K562 (cell line): Measurements from ENCODE around the gene CTSL. TPM values are rescaled to one million over a fixed set of nuclear protein-coding genes. Genes with fewer than 3 reads are reported as not detected.
A peak's percentile ranks its signal among the peaks of the same experiment; 100 is the strongest.

Source experiments
- BACH1 ChIP-seq: fragments of 200-800 bp; sonication (Bioruptor generic); IDR thresholded peaks from 2 replicates; pipeline ENCODE4 v1.6.1; 2016; ENCODE audit warnings: missing genetic modification characterization, missing compliant biosample characterization
- C11orf30 ChIP-seq: fragments of 450-650 bp; IDR thresholded peaks from 2 replicates; pipeline ENCODE4 v1.6.1; 2016; ENCODE audit warnings: low read depth, mild to moderate bottlenecking
- CBFA2T2 ChIP-seq: fragments of 450-650 bp; conservative IDR thresholded peaks from 2 replicates; pipeline ENCODE4 v1.6.1; 2017; ENCODE audit warnings: mild to moderate bottlenecking
- ELF1 ChIP-seq: fragments of 200-800 bp; sonication (Bioruptor generic); IDR thresholded peaks from 2 replicates; pipeline ENCODE4 v1.6.1; 2016; ENCODE audit warnings: missing genetic modification characterization, missing compliant biosample characterization
- ELF4 ChIP-seq: fragments of 450-650 bp; formaldehyde crosslinking; IDR thresholded peaks from 2 replicates; pipeline ENCODE4 v1.4.0; 2022; ENCODE audit warnings: missing genetic modification characterization
- EP400 ChIP-seq: fragments of 450-650 bp; IDR thresholded peaks from 2 replicates; pipeline ENCODE4 v1.6.1; 2017; ENCODE audit warnings: antibody characterized with exemption, mild to moderate bottlenecking, moderate library complexity
- GATAD2A ChIP-seq: fragments of 450-650 bp; IDR thresholded peaks from 2 replicates; pipeline ENCODE4 v1.6.1; 2017
- HDAC6 ChIP-seq: IDR thresholded peaks from 2 replicates; pipeline ENCODE4 v1.6.1; 2012; ENCODE audit warnings: low read depth, mild to moderate bottlenecking, control low read depth, inconsistent platforms, low read length, moderate library complexity
- JUN ChIP-seq, 2 experiments: sonication (generic) in 1 of 2; formaldehyde crosslinking in 1 of 2; IDR thresholded peaks; 2 replicates each; pipeline versions ENCODE4 v1.6.1 to v1.8.0; 2012 to 2022; ENCODE audit warnings: borderline replicate concordance in 2 of 2, mild to moderate bottlenecking in 2 of 2, improper control_type of control experiment in 1 of 2, low read depth in 1 of 2, low read length in 1 of 2, missing genetic modification reagents in 1 of 2
- JUND ChIP-seq, 2 experiments: IDR thresholded peaks; 2 replicates in 1 of 2; 3 replicates in 1 of 2; pipeline ENCODE4 v1.6.1; 2011; ENCODE audit warnings: borderline replicate concordance in 2 of 2, low read depth in 2 of 2, low read length in 2 of 2, improper control_type of control experiment in 1 of 2, missing biosample characterization in 1 of 2, missing genetic modification characterization in 1 of 2, missing genetic modification reagents in 1 of 2
- LCOR ChIP-seq: sonication (generic); formaldehyde crosslinking; IDR thresholded peaks from 2 replicates; pipeline ENCODE4 v1.8.0; 2022; ENCODE audit warnings: mild to moderate bottlenecking, missing genetic modification reagents
- MEIS2 ChIP-seq: fragments of 450-650 bp; IDR thresholded peaks from 2 replicates; pipeline ENCODE4 v1.6.1; 2014; ENCODE audit warnings: mild to moderate bottlenecking; ENCODE audit not compliant: partially characterized antibody
- NR2C1 ChIP-seq, 2 experiments: fragments of 450-650 bp; IDR thresholded peaks; 2 replicates each; pipeline ENCODE4 v1.6.1; 2017; ENCODE audit warnings: mild to moderate bottlenecking in 2 of 2, antibody characterized with exemption in 1 of 2, inconsistent platforms in 1 of 2, missing compliant biosample characterization in 1 of 2, missing genetic modification characterization in 1 of 2
- POLR2B ChIP-seq: fragments of 450-650 bp; IDR thresholded peaks from 2 replicates; pipeline ENCODE4 v1.6.1; 2018; ENCODE audit warnings: low read depth; ENCODE audit not compliant: partially characterized antibody
- SREBF2 ChIP-seq: sonication (generic); formaldehyde crosslinking; IDR thresholded peaks from 2 replicates; pipeline ENCODE4 v1.4.0; 2020; ENCODE audit warnings: mild to moderate bottlenecking, missing genetic modification reagents
- STAG1 ChIP-seq: sonication (generic); formaldehyde crosslinking; IDR thresholded peaks from 2 replicates; pipeline ENCODE4 v1.5.0; 2020; ENCODE audit warnings: missing genetic modification reagents, borderline replicate concordance
- ZNF589 ChIP-seq: fragments of 200-800 bp; sonication (Bioruptor generic); IDR thresholded peaks from 2 replicates; pipeline ENCODE4 v1.6.1; 2016; ENCODE audit warnings: low read depth, missing genetic modification characterization, missing compliant biosample characterization
- polyA plus RNA-seq, 8 experiments: library from polyadenylated mRNA; depleted of rRNA in 4 of 8; stranded (reverse) in 5 of 8; unstranded in 3 of 8; fragments of >200 nt; fragmentation: Nextera tagmentation in 2 of 8; fragmentation: Illumina TruSeq in 1 of 8; extraction: Ambion mirVana in 2 of 8; extraction: Trizol in 1 of 8; gene quantifications; 2 replicates each; pipeline versions ENCODE4 v1.2.1 to v1.2.3, GENCODE V29; 2011 to 2014; ENCODE audit warnings: inconsistent platforms in 1 of 8, missing spikeins in 1 of 8
- total RNA-seq, 7 experiments: library from RNA; depleted of rRNA in 6 of 7; stranded (reverse); fragments of >200 nt in 6 of 7; fragmentation: Illumina TruSeq in 2 of 7; extraction: Trizol in 2 of 7; gene quantifications; 2 replicates each; pipeline versions ENCODE4 v1.2.1 to v1.2.3, GENCODE V29; 2011 to 2021; ENCODE audit warnings: low replicate concordance in 1 of 7
- TF ChIP-seq, protein P1 (sequence below), 2 experiments: IDR thresholded peaks in 1 of 2; conservative IDR thresholded peaks in 1 of 2; 2 replicates each; pipeline ENCODE4 v1.6.1; 2016; ENCODE audit warnings: low read depth in 2 of 2, mild to moderate bottlenecking in 1 of 2, missing compliant biosample characterization in 1 of 2, missing genetic modification characterization in 1 of 2, moderate library complexity in 1 of 2
- TF ChIP-seq, protein P2 (sequence below), 3 experiments: fragments of 200-800 bp in 1 of 3; fragments of 250-450 bp in 1 of 3; fragments of 450-650 bp in 1 of 3; sonication (Bioruptor Pico) in 1 of 3; sonication (Bioruptor generic) in 1 of 3; formaldehyde crosslinking in 1 of 3; IDR thresholded peaks; 2 replicates each; pipeline versions ENCODE4 v1.6.1 to v1.8.0; 2016 to 2022; ENCODE audit warnings: mild to moderate bottlenecking in 2 of 3, missing genetic modification characterization in 2 of 3, missing compliant biosample characterization in 1 of 3, moderate library complexity in 1 of 3

The CTSL gene
- total and polyA plus RNA-seq, 9 of the 15 experiments (the other 6 are each of a cell fraction or from before 2014, with no cell fraction given), result 55.9 to 165 (median 93.7) TPM

DNA sequence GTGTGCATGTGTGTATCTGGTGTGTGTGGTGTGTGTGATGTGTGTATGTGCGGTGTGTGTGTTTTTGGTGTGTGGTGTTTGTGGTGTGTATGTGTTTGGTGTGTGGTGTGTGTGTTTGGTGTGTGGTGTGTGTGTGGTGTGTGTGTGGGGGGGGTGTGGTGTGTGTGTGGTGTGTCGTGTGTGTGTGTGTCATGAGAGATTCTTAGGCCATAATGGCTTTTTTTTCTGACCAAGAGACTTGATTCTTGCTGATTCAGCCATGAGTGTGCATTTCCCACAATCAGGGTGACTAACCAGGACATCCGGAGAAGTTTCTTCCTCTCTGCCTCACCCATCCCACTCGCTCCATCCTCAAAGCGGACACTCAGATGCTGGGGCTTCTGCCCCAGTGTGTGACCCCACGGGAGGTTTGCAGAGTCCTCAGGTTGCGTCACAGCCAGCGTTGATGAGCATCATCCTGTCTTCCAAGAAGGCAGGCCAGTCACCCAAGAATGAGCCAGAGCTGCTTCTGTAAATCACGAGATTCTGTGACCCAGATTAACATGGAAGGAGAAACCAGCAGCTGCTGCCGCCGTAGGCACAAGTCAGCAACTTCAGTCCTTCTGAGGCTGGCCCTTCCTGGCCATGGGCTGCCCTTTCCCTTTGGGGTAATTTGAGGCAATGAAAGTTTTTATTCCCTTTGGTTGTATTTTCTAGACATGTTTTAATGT is 12.5 kb upstream of the CTSL start (continued):
- TF ChIP-seq, protein P1, sequence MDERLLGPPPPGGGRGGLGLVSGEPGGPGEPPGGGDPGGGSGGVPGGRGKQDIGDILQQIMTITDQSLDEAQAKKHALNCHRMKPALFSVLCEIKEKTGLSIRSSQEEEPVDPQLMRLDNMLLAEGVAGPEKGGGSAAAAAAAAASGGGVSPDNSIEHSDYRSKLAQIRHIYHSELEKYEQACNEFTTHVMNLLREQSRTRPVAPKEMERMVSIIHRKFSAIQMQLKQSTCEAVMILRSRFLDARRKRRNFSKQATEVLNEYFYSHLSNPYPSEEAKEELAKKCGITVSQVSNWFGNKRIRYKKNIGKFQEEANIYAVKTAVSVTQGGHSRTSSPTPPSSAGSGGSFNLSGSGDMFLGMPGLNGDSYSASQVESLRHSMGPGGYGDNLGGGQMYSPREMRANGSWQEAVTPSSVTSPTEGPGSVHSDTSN (CRISPR knock-in tag; IDR thresholded peaks at IDR 0.05; ENCODE audit: low read depth), result no peak
- TF ChIP-seq, protein P1 (tag; conservative IDR thresholded peaks at IDR 0.05; ENCODE audit: low read depth), result peak; percentile 48; the same call in 1 of the 2 replicates
- TF ChIP-seq NR2C1 (IDR thresholded peaks at IDR 0.05), result no peak
- TF ChIP-seq NR2C1 (tag; IDR thresholded peaks at IDR 0.05), result peak; percentile 74
- TF ChIP-seq LCOR (CRISPR knock-in tag), result 0 out of 2 replicates have a peak, but pooled peaks have one; percentile 24
- peak; percentile 29 for TF ChIP-seq CBFA2T2
- TF ChIP-seq GATAD2A, result 0 out of 2 replicates have a peak, but pooled peaks have one; percentile 34
- TF ChIP-seq HDAC6, result 0 out of 2 replicates have a peak, but pooled peaks have one; percentile 40
- TF ChIP-seq ELF4 (CRISPR knock-in tag), result peak; percentile 61; the same call in 1 of the 2 replicates
- TF ChIP-seq JUN (IDR thresholded peaks at IDR 0.05; ENCODE audit: borderline replicate concordance, low read depth, low read length), result peak; percentile 88
- TF ChIP-seq JUN (CRISPR knock-in tag; IDR thresholded peaks at IDR 0.05; ENCODE audit: borderline replicate concordance), result no peak
- TF ChIP-seq ZNF589 (CRISPR knock-in tag), result peak; percentile 89; the same call in 1 of the 2 replicates
- TF ChIP-seq JUND (IDR thresholded peaks at IDR 0.05; ENCODE audit: borderline replicate concordance, low read depth, low read length), result peak; percentile 94
- peak; percentile 89; the same call in 2 of the 3 replicates for TF ChIP-seq JUND (tag; IDR thresholded peaks at IDR 0.05; ENCODE audit: borderline replicate concordance, low read depth, low read length)
- peak; percentile 46 for TF ChIP-seq POLR2B
- TF ChIP-seq C11orf30, result peak; percentile 100
- peak; percentile 99 for TF ChIP-seq BACH1 (tag)
- TF ChIP-seq EP400, result peak; percentile 68; the same call in 1 of the 2 replicates
- TF ChIP-seq STAG1, result no peak
- no peak for TF ChIP-seq SREBF2 (CRISPR knock-in tag)
- TF ChIP-seq ELF1 (tag), result peak; percentile 67
- TF ChIP-seq, protein P2, sequence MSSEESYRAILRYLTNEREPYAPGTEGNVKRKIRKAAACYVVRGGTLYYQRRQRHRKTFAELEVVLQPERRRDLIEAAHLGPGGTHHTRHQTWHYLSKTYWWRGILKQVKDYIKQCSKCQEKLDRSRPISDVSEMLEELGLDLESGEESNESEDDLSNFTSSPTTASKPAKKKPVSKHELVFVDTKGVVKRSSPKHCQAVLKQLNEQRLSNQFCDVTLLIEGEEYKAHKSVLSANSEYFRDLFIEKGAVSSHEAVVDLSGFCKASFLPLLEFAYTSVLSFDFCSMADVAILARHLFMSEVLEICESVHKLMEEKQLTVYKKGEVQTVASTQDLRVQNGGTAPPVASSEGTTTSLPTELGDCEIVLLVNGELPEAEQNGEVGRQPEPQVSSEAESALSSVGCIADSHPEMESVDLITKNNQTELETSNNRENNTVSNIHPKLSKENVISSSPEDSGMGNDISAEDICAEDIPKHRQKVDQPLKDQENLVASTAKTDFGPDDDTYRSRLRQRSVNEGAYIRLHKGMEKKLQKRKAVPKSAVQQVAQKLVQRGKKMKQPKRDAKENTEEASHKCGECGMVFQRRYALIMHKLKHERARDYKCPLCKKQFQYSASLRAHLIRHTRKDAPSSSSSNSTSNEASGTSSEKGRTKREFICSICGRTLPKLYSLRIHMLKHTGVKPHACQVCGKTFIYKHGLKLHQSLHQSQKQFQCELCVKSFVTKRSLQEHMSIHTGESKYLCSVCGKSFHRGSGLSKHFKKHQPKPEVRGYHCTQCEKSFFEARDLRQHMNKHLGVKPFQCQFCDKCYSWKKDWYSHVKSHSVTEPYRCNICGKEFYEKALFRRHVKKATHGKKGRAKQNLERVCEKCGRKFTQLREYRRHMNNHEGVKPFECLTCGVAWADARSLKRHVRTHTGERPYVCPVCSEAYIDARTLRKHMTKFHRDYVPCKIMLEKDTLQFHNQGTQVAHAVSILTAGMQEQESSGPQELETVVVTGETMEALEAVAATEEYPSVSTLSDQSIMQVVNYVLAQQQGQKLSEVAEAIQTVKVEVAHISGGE (CRISPR knock-in tag; IDR thresholded peaks at IDR 0.05), result peak in 1 of 3 experiments; percentile 34; a peak in 1 of 6 replicates
- peak; percentile 63 for TF ChIP-seq MEIS2
